HL-60 (cell line): ENCODE measurements around the gene MAST2.
"Not testable (repeated sequence)": the region's sequence is repeated elsewhere in the genome, so short reads cannot be mapped to it uniquely, and the experiment has no call there.

Source experiments
- DNase-seq, 2 experiments: peaks; one replicate each; pipeline ENCODE4 v3.0.0-alpha.2; 2010 to 2020; ENCODE audit warnings: low read depth in 1 of 2, low spot score in 1 of 2
- H3K27ac ChIP-seq: fragments of 250-450 bp; sonication (Bioruptor Pico); replicated peaks from 2 replicates; pipeline ENCODE4 v1.5.1; 2020; ENCODE audit warnings: mild to moderate bottlenecking, moderate library complexity
- H3K27me3 ChIP-seq: fragments of 250-450 bp; sonication (Bioruptor Pico); 2 replicates; pipeline ENCODE4 v1.5.1; 2021; ENCODE audit warnings: mild to moderate bottlenecking, moderate library complexity; ENCODE audit not compliant: insufficient read depth, poor library complexity, severe bottlenecking
- H3K4me3 ChIP-seq: replicated peaks from 2 replicates; pipeline ENCODE4 v1.5.1; 2011; ENCODE audit warnings: mild to moderate bottlenecking, control low read depth, low read length; ENCODE audit not compliant: insufficient read depth
- CTCF ChIP-seq: IDR thresholded peaks from one replicate; pipeline ENCODE4 v1.5.1; 2011; ENCODE audit warnings: low read length, control low read depth, inconsistent platforms; ENCODE audit not compliant: insufficient read depth
- GABPA ChIP-seq: IDR thresholded peaks from 2 replicates; pipeline ENCODE4 v1.6.1; 2012; ENCODE audit warnings: low read depth
- POLR2AphosphoS5 ChIP-seq: IDR thresholded peaks from 2 replicates; pipeline ENCODE4 v1.6.1; 2012; ENCODE audit warnings: low read depth
- REST ChIP-seq: IDR thresholded peaks from 2 replicates; pipeline ENCODE4 v1.6.1; 2012; ENCODE audit warnings: low read depth; ENCODE audit not compliant: insufficient replicate concordance
- SPI1 ChIP-seq: IDR thresholded peaks from 2 replicates; pipeline ENCODE4 v1.6.1; 2012; ENCODE audit warnings: low read depth, mild to moderate bottlenecking, borderline replicate concordance

MAST2 gene

GRCh38 chr1:45945426-45945825, 142.0 kb downstream of the MAST2 start:
- no peak for DNase-seq
- no peak overlapping the region for H3K4me3 ChIP-seq
- H3K27me3 ChIP-seq = no peaks in the 10 kb centered on the region
- TF ChIP-seq CTCF = no peak
- no peak for TF ChIP-seq SPI1
- no peak for TF ChIP-seq REST
- TF ChIP-seq POLR2AphosphoS5 = no peak
- no peak for TF ChIP-seq GABPA
- no peak overlapping the region for H3K27ac ChIP-seq

GRCh38 chr1:45949462-45949861, 146.1 kb downstream of the MAST2 start:
- DNase-seq, H3K27me3 ChIP-seq, H3K27ac ChIP-seq, H3K4me3 ChIP-seq: not testable (repeated sequence)
- TF ChIP-seq SPI1 = peak; percentile 4; the same call in 1 of the 2 replicates

GRCh38 chr1:45952072-45952471, 148.7 kb downstream of the MAST2 start:
- Histone ChIP-seq H3K27ac (no peak overlapping the region), H3K27me3 (no peaks in the 10 kb centered on the region), H3K4me3 (no peak overlapping the region)
- DNase-seq = no peak
- TF ChIP-seq REST (no peak), GABPA (no peak), SPI1 (no peak), POLR2AphosphoS5 (no peak), CTCF (no peak)

- Histone ChIP-seq H3K4me3 (no peak overlapping the region), H3K27ac (no peak overlapping the region), H3K27me3 (no peaks in the 10 kb centered on the region)
- TF ChIP-seq POLR2AphosphoS5 = no peak
- peak; percentile 7; the same call in 1 of the 2 replicates for TF ChIP-seq SPI1
- no peak for DNase-seq
These were observed 150.8 kb downstream of the MAST2 start for GRCh38 chr1:45953934-45954847.

GRCh38 chr1:45957684-45958083, 154.3 kb downstream of the MAST2 start:
- no peak for TF ChIP-seq POLR2AphosphoS5
- Histone ChIP-seq H3K27me3 (no peaks in the 10 kb centered on the region), H3K27ac (no peak overlapping the region), H3K4me3 (no peak overlapping the region)
- no peak for DNase-seq
